Right lobe of liver (tissue), 4 donors: ENCODE results near the gene TBC1D19.

Experiments used
- POLR2A ChIP-seq: fragments of 450-650 bp; IDR thresholded peaks from one replicate; pipeline ENCODE4 v1.6.1; 2017; ENCODE audit warnings: antibody characterized with exemption, mild to moderate bottlenecking
- TF ChIP-seq, protein P1 (sequence below), 4 donors: fragments of 200-600 bp in 3 of 4; fragments of 450-650 bp in 1 of 4; IDR thresholded peaks; one replicate each; pipeline versions ENCODE4 v1.5.1 to v1.8.0; 2016 to 2022; ENCODE audit warnings: antibody characterized with exemption in 4 of 4, mild to moderate bottlenecking in 2 of 4
- donor health status: DM: no; HTN: no; CAD: no.
- donor health status: DM: no; HTN: no; CAD: no.
- donor health status: DM: no; HTN: yes; CAD: no.

DNA sequence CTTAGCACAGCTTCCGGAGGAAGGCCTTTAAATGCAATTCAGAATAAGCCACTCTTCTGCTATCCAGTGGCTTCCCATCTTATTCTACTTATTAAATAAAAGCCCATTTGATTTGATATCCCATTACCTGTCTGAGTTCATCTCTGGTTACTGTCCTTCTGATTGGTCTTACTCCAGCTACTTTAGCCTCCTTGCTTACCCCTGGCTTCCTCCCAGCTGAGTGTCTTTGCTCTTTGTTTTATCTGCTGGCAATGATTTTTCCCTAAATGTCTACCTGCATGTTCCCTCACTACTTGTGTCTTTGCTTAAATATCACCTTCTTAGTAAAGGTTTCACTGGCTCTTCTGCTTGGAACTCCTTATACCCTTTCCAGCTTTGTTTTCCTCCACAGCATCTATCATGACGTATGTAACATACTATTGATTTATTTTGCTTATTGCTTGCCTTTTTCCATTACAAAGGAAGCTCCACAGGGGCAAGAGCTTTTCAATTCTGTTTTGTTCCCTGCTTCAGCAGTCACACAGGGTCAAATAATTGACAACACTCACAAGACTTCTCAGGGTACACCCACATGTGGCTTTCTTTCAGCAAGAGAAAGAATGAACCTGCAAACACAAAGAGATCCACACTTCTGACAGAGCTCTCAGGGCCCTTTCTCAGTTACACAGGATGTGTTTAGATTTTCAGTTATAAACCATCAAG is 63.8 kb downstream of the TBC1D19 start:
- TF ChIP-seq, protein P1, sequence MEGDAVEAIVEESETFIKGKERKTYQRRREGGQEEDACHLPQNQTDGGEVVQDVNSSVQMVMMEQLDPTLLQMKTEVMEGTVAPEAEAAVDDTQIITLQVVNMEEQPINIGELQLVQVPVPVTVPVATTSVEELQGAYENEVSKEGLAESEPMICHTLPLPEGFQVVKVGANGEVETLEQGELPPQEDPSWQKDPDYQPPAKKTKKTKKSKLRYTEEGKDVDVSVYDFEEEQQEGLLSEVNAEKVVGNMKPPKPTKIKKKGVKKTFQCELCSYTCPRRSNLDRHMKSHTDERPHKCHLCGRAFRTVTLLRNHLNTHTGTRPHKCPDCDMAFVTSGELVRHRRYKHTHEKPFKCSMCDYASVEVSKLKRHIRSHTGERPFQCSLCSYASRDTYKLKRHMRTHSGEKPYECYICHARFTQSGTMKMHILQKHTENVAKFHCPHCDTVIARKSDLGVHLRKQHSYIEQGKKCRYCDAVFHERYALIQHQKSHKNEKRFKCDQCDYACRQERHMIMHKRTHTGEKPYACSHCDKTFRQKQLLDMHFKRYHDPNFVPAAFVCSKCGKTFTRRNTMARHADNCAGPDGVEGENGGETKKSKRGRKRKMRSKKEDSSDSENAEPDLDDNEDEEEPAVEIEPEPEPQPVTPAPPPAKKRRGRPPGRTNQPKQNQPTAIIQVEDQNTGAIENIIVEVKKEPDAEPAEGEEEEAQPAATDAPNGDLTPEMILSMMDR (IDR thresholded peaks at IDR 0.05): no peak
- no peak for TF ChIP-seq POLR2A
